B cell (primary cell): ENCODE results near the gene MLANA.

Experiments used
- CTCF ChIP-seq: fragments of 200-600 bp; IDR thresholded peaks from one replicate; pipeline ENCODE4 v1.8.0; 2022; ENCODE audit warnings: antibody characterized with exemption, mild to moderate bottlenecking
- EZH2 ChIP-seq: IDR thresholded peaks from 2 replicates; pipeline ENCODE4 v1.6.1; 2012; ENCODE audit warnings: borderline replicate concordance, low read depth, mild to moderate bottlenecking, moderate library complexity, low read length; ENCODE audit not compliant: insufficient read depth, poor library complexity, severe bottlenecking

GRCh38 chr9:5917888-5918287 is 27.2 kb downstream of the MLANA start:
- TF ChIP-seq CTCF (no peak), EZH2 (no peak)
